Kidney epithelial cell (primary cell): ENCODE results near the gene NCKAP5. TPM values are rescaled to one million over a fixed set of nuclear protein-coding genes. Genes with fewer than 3 reads are reported as not detected.
A peak's percentile ranks its signal among the peaks of the same experiment; 100 is the strongest.

ENCODE experiments used
- DNase-seq: peaks from one replicate; pipeline ENCODE4 v3.0.0-alpha.2; 2010; ENCODE audit warnings: low read depth
- H3K27me3 ChIP-seq: 2 replicates; pipeline ENCODE4 v1.6.0; 2011; ENCODE audit warnings: low read length; ENCODE audit not compliant: control insufficient read depth, insufficient read depth
- H3K36me3 ChIP-seq: 2 replicates; pipeline ENCODE4 v1.5.1; 2011; ENCODE audit warnings: low read length; ENCODE audit not compliant: control insufficient read depth, insufficient read depth
- H3K4me3 ChIP-seq: 2 replicates; pipeline ENCODE4 v1.5.1; 2011; ENCODE audit warnings: low read depth, mild to moderate bottlenecking, control low read depth, low read length
- CTCF ChIP-seq: IDR thresholded peaks from 2 replicates; pipeline ENCODE4 v1.5.1; 2011; ENCODE audit warnings: mild to moderate bottlenecking, moderate library complexity, low read length, control low read depth, inconsistent platforms; ENCODE audit not compliant: insufficient read depth, poor library complexity, severe bottlenecking
- total RNA-seq: library from RNA; depleted of rRNA; stranded (reverse); fragments of >200 nt; gene quantifications from 2 replicates; pipeline ENCODE4 v1.2.3, GENCODE V29; 2015

The NCKAP5 gene
- total RNA-seq, 1 donor from 2014 or later = 0.33 TPM

GRCh38 chr2:133063775-133064174, 504.5 kb downstream of the NCKAP5 start:
- no peaks in the 10 kb centered on the region for H3K27me3 ChIP-seq
- no peak for TF ChIP-seq CTCF
- DNase-seq = peak; percentile 18
- no peak overlapping the region for H3K4me3 ChIP-seq
- no peaks in the 10 kb centered on the region for H3K36me3 ChIP-seq

- TF ChIP-seq CTCF = no peak
- H3K36me3 ChIP-seq = no peaks in the 10 kb centered on the region
- H3K4me3 ChIP-seq = no peak overlapping the region
- DNase-seq = no peak
- H3K27me3 ChIP-seq = no peaks in the 10 kb centered on the region
These were observed 505.2 kb downstream of the NCKAP5 start for GRCh38 chr2:133062931-133063665.

GRCh38 chr2:133061874-133062593, 506.2 kb downstream of the NCKAP5 start:
- DNase-seq = no peak
- Histone ChIP-seq H3K27me3 (no peaks in the 10 kb centered on the region), H3K36me3 (no peaks in the 10 kb centered on the region), H3K4me3 (no peak overlapping the region)
- no peak for TF ChIP-seq CTCF

GRCh38 chr2:133054297-133054696, 514.0 kb downstream of the NCKAP5 start:
- H3K36me3 ChIP-seq = no peaks in the 10 kb centered on the region
- no peak for TF ChIP-seq CTCF
- H3K27me3 ChIP-seq = no peaks in the 10 kb centered on the region
- DNase-seq = no peak
- no peak overlapping the region for H3K4me3 ChIP-seq

- TF ChIP-seq CTCF = no peak
- Histone ChIP-seq H3K4me3 (no peak overlapping the region), H3K27me3 (no peaks in the 10 kb centered on the region), H3K36me3 (no peaks in the 10 kb centered on the region)
- no peak for DNase-seq
These were observed 514.7 kb downstream of the NCKAP5 start for GRCh38 chr2:133053541-133053940.
